GM19452 (cell line): ENCODE measurements around the gene KCNH2.
"Not testable (repeated sequence)": the region's sequence is repeated elsewhere in the genome, so short reads cannot be mapped to it uniquely, and the experiment has no call there.

Experiments
- ATAC-seq: cut with Tn5 transposase; IDR thresholded peaks from one replicate; pipeline ENCODE4 v1.9.1; 2021; ENCODE audit not compliant: unreplicated experiment

Gene KCNH2, protein sequence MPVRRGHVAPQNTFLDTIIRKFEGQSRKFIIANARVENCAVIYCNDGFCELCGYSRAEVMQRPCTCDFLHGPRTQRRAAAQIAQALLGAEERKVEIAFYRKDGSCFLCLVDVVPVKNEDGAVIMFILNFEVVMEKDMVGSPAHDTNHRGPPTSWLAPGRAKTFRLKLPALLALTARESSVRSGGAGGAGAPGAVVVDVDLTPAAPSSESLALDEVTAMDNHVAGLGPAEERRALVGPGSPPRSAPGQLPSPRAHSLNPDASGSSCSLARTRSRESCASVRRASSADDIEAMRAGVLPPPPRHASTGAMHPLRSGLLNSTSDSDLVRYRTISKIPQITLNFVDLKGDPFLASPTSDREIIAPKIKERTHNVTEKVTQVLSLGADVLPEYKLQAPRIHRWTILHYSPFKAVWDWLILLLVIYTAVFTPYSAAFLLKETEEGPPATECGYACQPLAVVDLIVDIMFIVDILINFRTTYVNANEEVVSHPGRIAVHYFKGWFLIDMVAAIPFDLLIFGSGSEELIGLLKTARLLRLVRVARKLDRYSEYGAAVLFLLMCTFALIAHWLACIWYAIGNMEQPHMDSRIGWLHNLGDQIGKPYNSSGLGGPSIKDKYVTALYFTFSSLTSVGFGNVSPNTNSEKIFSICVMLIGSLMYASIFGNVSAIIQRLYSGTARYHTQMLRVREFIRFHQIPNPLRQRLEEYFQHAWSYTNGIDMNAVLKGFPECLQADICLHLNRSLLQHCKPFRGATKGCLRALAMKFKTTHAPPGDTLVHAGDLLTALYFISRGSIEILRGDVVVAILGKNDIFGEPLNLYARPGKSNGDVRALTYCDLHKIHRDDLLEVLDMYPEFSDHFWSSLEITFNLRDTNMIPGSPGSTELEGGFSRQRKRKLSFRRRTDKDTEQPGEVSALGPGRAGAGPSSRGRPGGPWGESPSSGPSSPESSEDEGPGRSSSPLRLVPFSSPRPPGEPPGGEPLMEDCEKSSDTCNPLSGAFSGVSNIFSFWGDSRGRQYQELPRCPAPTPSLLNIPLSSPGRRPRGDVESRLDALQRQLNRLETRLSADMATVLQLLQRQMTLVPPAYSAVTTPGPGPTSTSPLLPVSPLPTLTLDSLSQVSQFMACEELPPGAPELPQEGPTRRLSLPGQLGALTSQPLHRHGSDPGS

DNA sequence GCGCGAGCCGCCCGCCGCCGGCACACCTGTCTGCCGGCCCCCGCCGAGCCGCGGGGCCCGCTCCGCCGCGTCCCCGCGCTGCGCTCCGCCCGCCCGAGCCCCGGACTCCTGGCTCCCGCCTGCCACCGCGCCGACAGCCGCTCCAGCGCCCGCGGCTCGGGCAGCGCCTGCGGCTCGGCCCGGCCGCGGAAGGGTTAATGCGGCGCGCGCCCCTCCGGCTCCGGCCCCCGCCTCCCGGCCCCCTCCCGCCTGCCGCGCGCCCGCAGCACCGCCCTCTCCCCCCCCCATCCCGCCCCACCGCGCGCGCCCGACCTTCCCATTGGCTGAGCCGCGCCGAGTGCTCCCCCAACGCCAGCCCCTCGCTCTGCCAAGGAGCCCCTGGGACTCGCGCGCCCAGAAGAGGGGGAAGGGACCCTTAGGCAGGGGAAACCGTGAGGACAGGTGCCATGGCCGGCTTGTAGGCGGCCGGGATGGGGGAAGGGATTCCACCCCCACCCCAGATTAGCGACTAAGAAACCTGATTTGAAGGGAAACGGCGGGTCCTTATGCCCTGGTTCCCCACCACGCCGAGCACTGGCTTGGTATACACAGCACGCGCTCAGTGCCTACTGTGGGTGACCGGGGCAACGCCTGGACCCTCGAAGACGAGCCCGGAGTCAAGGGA lies at the start of gene KCNH2:
TSS of gene KCNH2 (minus strand) at position 196 of the 664 bp plus-strand sequence. CDS start 408 bp downstream, outside the sequence.
- no peak for ATAC-seq

DNA sequence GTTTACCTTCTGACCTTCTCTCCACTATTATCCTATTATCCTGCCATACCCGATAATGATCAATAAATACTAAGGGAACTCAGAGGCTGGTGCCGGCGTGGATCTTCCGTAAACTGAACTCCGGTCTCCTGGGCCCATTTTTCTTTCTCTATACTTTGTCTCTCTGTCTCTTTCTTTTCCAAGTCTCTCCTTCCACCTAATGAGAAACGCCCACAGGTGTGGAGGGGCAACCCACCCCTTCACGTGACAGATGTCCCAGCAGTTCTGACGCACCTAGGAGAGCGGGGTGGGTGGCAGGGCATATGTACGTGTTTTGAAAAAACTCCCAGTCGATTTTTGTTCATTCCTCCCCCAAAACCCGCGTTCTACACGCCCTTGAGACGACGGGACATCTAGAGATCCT lies 49.6 kb upstream of the KCNH2 start:
- not testable (repeated sequence) for ATAC-seq

DNA sequence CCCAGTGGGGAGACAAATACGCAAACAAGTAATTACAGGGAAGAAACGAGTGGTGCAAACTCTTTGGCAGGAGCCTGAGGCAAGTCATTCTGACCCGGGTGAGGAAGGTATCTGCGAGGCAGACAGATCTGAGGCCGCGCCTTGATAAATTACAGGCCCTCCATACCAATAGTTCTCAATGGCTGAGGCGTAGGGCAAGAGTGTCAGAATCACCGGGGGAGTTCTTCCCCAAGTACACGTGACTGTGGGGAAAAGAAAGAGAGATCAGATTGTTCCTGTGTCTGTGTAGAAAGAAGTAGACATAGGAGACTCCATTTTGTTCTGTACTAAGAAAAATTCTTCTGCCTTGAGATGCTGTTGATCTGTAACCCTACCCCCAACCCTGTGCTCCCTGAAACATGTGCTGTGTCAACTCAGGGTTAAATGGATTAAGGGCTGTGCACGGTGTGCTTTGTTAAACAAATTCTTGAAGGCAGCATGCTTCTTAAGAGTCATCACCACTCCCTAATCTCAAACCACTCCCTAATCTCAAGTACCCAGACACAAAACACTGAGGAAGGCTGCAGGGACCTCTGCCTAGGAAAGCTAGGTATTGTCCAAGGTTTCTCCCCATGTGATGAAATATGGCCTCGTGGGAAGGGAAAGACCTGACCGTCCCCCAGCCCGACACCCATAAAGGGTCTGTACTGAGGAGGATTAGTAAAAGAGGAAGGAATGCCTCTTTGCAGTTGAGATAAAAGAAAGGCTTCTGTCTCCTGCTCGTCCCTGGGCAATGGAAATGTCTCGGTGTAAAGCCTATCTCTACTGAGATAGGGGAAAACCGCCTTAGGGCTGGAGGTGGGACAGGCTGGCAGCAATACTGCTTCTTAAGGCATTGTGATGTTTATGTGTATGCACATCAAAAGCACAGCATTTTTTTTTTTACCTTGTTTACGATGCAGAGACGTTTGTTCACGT lies 48.9 kb upstream of the KCNH2 start:
- not testable (repeated sequence) for ATAC-seq

DNA sequence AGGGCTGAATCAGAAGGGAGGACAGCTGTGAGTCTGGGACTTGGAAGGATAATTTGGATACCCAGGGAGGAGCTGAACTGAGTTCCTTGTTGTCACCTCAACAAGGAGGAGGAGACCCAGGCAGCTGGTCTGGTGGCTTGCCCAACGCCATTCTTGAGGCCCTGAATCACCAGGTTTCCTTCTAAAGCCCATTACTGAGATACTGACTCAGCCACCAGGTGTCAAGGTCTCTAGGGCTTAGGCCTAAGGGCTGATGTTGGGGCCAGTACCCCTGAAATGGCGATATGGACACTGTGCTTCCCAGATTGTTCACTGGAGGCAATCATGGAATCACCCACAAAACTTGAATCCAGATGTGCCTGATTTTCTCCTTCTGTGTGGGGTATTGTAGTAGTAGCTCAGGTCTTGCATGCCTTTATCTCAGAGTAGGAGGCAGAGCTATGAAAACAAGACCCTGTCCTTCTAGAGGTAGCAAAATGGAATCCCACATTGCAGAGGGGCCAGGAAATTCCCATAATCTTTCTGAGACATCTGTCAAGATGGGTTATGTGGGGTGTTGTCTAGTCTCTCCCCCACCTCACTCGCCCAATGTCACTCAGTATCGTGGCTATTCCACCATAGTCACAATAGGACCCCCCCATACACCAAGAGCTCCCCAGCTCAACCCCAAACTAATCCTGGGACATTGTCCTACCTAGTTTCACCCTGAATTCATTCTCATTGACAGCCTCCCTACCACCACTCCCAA lies 48.0 kb upstream of the KCNH2 start:
- no peak for ATAC-seq

DNA sequence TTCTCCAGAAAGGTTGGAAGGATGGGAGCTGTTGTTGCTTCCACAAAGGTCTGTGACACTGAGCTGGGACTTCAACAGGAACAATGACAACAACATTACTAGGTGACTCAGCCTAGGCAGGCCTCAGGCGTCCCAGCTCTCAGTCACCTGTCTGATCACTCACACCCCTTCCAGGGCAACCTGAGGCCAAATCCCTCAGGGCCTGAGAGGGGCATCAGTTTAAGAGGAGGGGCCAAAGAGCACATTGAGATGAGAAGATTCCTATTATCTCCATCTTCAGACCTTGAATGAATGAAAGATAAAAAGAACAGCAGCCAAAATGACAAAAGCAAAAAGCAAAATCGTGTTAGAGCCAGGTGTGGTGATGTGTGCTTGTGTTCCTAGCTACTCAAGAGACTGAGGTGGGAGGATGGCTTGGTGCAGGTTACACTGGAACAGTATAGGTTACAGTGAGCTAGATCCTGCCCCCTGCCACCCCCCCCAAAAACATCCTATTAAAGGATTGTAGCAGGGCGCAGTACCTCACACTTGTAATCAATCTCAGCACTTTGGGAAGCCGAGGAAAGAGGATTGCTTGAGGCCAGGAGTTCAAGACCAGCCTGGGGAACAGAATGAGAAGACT lies 46.4 kb upstream of the KCNH2 start, which contains the start of gene ATG9B:
TSS of gene ATG9B (minus strand) at position 60 of the 622 bp plus-strand sequence. CDS start 71 bp downstream, outside the sequence.
- no peak for ATAC-seq

DNA sequence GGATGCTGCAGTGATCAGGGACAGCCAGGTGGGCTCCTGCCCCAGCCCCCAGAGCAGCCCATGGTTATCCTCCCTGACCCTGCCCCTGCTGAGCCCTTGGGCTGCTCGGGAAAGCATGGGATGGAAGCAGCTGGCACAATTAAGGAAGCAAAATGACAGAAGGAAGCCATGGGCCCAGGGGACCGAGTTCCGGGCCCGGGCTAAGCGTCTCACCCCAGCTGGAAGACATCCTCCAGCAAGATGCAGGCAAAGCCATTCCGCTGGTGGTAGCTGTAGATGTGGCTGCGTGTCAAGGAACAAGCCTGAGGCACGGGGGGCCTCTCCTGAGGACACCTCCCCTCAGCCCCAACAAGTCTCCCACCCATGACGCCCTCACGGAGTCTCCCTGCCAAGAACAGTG lies 45.1 kb upstream of the KCNH2 start:
- ATAC-seq: no peak

DNA sequence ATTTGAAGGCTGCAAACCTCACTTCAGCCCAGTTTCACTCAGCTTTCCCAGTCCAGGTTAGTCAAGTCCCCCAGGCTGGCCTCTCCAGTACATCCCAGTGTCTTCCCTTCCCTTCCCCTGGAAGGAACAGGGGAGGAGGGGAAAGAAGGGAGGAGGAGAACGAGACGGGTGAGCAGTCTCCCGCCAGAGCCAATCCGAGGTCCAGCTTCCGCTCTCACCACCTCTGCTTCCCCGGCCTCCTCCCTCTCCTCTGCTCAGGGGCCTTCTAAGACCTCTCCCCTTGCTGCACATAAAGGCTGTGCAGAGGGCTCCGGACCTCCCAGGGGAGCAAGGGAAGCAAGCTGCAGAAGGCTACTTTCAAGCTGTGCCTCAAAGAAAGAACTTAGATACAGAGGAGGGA lies 42.1 kb upstream of the KCNH2 start:
- ATAC-seq: no peak

DNA sequence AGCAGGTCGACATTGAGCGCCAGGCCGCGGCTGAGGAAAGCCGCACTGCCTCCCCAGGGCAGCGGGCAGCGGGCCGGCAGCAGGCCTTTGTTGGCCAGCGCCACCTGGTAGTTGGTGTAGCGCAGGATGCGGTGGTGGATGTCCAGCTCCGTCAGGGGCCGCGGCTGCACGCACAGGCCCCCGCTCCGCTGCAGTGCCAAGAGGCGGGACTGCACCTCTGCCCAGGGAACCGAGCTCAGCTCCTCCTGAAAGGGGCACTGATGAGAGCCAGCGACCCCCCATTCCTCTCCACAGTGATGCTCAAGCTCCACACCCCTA lies 41.0 kb upstream of the KCNH2 start:
- ATAC-seq: no peak

DNA sequence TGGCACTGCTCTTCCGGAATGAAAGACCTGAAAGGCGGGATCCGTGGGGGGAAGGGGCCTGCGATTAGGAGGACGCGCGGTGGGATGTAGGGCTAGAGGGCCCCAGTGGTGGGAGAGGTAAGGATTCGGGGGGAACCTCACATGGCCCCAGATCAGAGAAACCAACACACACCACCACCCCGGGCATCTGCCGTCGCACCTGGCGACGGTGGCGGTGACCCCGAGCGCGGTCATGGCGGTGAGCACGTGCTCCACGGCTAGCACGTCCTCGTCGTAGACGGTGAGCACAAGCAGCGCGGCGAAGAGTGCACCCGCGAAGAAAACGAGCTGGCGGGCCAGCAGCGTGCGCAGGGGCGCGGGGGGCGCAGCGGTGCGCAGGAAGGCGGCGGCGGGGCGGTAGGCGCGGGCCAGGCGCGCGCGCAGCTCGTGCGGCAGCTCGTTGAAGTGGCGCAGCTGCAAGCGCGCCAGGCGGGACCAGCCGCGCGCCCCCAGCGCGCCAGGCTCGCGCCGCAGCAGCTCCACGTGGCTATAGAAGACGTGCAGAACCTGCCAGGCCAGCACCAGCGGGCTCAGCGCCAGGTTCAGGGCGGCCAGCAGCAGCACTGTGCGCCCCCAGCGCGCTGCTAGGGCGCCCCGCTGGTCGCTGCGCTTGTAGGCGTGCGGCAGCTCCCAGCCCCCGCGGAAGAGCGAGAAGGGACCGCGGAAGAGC lies 40.5 kb upstream of the KCNH2 start:
- ATAC-seq: no peak

DNA sequence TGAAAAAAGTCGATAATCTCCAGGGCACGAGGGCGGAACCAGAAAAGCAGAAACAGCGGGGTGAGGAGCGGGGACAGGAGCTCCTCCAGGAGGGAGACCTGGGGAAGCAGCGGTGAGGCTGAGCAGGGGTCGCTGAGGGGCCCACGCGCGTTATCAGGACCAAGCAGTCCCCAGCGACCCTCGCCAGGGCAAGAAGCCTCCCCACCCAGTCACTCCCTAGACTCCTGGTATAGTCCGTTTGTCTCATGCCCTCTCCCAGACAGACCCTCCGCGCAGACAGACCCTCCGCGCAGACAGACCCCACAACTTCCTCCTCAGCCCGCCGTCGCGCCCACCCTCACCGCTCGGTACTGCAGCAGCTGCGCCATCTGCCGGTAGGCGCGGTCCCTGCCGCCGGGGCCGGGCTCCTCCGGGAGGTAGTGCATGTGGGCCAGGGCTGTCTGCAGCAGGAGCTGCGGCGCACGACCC lies 39.9 kb upstream of the KCNH2 start:
- no peak for ATAC-seq

DNA sequence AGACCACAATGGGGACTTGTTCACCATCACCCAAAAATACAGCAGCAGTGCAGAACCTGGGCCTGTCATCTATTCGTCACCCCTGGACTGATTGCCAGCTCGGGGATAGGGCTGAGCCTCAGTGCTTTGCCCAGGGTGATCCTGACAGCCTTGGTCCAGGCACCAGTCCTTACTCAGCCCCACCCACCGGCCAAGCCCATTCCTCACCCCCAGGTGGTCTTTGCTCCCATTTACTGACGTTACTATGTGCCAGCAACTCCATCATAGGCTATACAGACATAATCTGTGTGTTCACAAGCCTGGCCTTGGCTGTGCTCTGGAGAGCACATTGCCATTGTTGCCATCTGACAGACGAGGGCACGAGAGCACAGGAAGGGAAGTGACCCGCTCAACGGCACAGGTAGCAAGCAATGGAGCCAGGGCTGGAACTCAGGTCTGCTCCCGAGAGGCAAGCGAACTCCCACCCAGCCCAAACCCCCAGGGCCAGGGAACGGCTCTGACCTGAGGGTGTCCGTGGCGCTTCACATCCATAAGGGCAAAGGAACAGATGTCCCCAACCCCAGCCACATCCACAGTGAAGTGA lies 39.3 kb upstream of the KCNH2 start:
- no peak for ATAC-seq

DNA sequence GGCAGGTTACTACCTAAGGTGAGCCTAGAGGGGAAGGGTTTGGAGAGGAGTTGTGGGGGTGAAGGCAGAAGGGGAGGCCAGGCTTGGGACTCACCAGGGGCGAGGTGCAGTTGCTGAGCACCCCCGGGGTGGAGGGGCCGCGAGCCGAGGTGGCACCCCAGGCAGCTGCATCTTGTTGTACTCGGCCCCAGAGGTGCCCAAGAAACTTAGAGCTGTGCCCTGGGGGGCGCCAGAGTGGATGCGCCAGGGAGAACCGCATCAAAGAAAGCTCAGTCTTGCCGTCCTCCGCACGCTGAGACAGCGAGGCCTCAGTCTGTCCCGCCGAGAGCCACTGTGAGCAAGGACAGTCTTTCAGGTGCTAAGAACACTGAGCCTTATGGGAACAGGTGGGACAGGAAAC lies 38.8 kb upstream of the KCNH2 start:
- no peak for ATAC-seq

DNA sequence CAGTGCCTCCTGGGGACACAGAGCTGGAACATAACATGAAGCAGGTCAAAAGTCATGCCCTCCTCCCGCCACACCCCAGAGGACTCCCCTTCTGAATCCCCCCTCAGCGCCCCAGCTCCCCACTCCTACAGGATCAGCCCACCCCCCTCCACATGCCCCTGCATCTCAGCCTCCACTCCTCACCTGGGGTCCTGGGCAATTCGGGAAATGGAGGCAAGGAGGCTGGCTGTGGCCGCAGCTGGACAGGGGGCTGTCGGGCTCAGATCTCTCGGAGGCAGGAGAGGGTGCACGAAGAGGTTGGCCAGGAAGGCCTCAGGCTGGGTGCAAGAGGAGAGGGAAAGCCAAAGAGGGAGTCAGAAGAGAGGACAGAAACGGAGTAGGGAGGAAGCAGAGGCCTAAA lies 38.4 kb upstream of the KCNH2 start:
- ATAC-seq: no peak

DNA sequence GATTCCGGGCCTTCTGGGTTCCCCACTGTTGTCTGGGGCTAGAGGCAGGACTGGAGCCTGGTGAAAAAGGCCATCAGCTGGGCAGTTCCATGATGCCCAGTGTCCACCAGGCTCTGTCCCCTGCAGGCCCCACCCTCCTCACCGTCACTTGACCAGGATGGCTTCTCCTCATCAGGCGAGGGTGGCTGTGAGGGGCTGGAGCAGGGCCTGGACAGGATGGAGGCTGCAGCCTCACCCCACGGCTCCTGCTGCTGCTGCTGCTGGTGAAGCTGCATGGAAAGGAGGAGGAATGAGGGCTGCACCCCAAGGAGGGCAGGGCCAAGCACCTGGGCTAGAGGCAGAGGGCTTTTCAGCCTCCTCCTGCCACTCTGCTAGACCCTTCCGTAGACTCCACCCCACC lies 37.8 kb upstream of the KCNH2 start:
- ATAC-seq: no peak

DNA sequence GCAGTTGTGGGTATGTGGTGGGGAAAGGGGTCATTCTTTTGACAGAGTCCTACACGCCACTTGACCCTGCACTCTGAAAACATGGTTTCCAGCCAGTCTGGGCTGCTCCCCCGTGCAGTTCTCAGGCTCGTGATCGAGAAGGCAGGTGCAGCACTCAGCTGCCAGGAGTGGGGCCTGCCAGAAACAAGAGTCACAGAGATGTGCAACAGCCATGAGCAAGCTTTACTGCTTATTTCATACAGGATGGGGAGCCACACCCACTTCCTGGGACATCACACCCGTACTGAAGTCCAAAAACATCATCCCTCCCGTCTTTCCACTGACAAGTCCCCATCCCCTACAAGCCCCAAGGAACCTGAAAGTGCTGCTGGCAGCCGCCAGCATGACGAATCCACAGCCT lies 36.8 kb upstream of the KCNH2 start:
- no peak for ATAC-seq

DNA sequence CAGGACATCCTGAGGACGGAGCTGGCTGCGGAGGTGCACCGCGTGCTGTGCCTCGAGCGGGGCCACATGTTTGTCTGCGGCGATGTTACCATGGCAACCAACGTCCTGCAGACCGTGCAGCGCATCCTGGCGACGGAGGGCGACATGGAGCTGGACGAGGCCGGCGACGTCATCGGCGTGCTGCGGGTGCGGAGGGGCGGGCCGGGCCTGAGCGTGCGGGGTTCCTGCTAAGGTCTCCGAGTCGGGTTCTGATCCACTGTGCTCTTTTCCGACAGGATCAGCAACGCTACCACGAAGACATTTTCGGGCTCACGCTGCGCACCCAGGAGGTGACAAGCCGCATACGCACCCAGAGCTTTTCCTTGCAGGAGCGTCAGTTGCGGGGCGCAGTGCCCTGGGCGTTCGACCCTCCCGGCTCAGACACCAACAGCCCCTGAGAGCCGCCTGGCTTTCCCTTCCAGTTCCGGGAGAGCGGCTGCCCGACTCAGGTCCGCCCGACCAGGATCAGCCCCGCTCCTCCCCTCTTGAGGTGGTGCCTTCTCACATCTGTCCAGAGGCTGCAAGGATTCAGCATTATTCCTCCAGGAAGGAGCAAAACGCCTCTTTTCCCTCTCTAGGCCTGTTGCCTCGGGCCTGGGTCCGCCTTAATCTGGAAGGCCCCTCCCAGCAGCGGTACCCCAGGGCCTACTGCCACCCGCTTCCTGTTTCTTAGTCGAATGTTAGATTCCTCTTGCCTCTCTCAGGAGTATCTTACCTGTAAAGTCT lies 35.8 kb upstream of the KCNH2 start:
- ATAC-seq: no peak

DNA sequence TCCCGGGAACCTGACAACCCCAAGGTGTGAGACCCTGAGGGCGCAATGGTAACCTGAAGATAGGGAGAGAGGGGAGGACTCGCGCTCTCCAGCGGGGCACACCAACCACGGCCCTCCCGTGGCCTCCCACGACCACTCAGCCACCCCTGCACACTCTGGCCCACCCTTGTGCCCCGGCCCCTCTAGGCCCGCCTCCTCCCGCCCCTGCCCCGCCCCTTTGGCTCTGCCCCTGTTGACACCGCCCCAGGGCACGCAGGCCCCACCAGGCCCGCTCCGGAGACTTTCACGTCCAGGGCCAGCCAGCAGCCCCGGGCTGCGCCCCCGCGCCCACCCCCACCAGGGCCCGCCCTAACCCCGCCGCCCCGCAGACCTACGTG lies 35.2 kb upstream of the KCNH2 start:
- ATAC-seq: no peak
